Fibroblast of villous mesenchyme (primary cell): ENCODE results near the gene TTC13. TPM values are rescaled to one million over a fixed set of nuclear protein-coding genes. Genes with fewer than 3 reads are reported as not detected.

ENCODE experiments used
- DNase-seq: peaks from one replicate; pipeline ENCODE4 v3.0.0-alpha.2; 2010; ENCODE audit warnings: low read depth
- H3K4me3 ChIP-seq: 2 replicates; pipeline ENCODE4 v1.5.1; 2011; ENCODE audit warnings: low read depth, mild to moderate bottlenecking, low read length
- CTCF ChIP-seq: IDR thresholded peaks from 2 replicates; pipeline ENCODE4 v1.5.1; 2012; ENCODE audit warnings: low read depth, mild to moderate bottlenecking, low read length; ENCODE audit not compliant: insufficient read depth
- total RNA-seq: library from RNA; depleted of rRNA; stranded (reverse); fragments of >200 nt; gene quantifications from 2 replicates; pipeline ENCODE4 v1.2.3, GENCODE V29; 2012

Gene TTC13
- total RNA-seq, 1 donor = 18.6 TPM

- no peak overlapping the region for H3K4me3 ChIP-seq
- no peak for TF ChIP-seq CTCF
- DNase-seq = no peak
Observed at GRCh38 chr1:230894664-230895063, 84.0 kb downstream of the TTC13 start.

GRCh38 chr1:230894032-230894431 lies 84.6 kb downstream of the TTC13 start:
- TF ChIP-seq CTCF = no peak
- no peak for DNase-seq
- no peak overlapping the region for H3K4me3 ChIP-seq

DNA sequence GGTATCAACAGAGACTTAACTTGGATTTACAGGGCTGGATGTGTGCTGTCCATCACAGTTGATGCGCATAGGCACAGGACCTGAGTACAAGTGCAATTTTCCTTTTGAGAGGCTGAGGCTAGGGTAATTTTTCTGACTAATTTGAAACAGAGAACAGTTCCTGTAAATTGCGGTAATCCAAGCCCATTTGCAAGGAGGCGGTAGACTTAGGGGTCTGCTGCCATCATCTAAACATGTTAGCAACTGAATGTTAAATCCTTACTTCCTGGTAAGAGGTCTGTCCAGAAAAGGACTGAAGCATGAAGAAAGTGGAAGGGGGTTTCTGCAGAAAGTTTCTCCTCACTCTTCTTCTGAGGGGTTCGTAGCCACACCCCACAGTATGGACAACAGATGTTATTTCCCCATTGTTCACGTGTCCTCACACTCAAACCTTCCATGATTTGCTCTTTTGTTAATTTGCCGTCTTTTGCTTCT lies 86.6 kb downstream of the TTC13 start:
- TF ChIP-seq CTCF = no peak
- no peak for DNase-seq
- H3K4me3 ChIP-seq = no peak overlapping the region

DNA sequence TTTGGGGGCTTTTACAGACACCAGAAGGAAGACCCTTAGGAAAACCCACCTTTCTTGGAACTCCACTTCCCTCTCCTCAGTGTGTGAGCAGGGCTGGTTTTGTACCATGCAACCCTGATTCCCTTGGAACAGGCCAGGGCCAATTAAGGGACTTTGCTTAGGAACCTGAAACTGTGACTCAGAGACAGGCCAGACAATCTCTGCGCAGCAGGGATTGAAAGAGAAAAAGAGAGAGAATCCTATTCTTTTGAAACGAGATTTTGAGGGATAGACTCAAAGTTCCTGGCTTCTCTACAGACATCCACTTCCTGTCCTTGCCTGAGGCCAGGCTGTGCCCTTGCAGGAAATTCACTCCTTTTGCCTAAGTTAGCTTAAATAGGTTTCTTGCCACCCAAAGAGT lies 87.2 kb downstream of the TTC13 start:
- no peak overlapping the region for H3K4me3 ChIP-seq
- no peak for DNase-seq
- no peak for TF ChIP-seq CTCF

- no peak for TF ChIP-seq CTCF
- DNase-seq = no peak
- H3K4me3 ChIP-seq = no peak overlapping the region
Observed at GRCh38 chr1:230884646-230885045, 94.0 kb downstream of the TTC13 start.

- TF ChIP-seq CTCF = no peak
- no peak for DNase-seq
- no peak overlapping the region for H3K4me3 ChIP-seq
Observed at GRCh38 chr1:230883967-230884366, 94.7 kb downstream of the TTC13 start.

DNA sequence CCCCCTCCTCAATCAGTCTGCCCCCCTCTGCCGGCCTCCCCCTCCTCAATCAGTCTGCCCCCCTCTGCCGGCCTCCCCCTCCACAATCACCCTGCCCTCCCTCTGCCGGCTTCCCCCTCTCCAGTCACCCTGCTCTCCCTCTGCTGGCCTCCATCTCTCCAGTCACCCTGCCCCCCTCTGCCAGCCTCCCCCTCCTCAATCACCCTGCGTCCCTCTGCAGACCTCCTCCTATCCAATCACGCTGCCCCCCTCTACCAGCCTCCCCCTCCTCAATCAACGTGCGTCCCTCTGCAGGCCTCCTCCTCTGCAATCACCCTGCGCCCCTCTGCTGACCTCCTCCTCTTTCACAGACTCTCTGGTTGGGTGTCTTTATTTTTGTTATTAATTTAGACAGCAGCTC lies 98.9 kb downstream of the TTC13 start:
- no peak for TF ChIP-seq CTCF
- no peak for DNase-seq
- H3K4me3 ChIP-seq = no peak overlapping the region
